Panc1 (cell line): ENCODE measurements around the gene ADCY9.

Source experiments
- POLR2AphosphoS5 ChIP-seq: IDR thresholded peaks from 2 replicates; pipeline ENCODE4 v1.6.1; 2012; ENCODE audit warnings: mild to moderate bottlenecking, low read depth, low read length, moderate library complexity
- REST ChIP-seq, 2 experiments: IDR thresholded peaks; 2 replicates each; pipeline ENCODE4 v1.6.1; 2011 to 2012; ENCODE audit warnings: low read depth in 2 of 2, control low read depth in 1 of 2, low read length in 1 of 2, mild to moderate bottlenecking in 1 of 2, moderate library complexity in 1 of 2; ENCODE audit not compliant: insufficient read depth in 1 of 2
- TCF7L2 ChIP-seq: IDR thresholded peaks from 2 replicates; pipeline ENCODE4 v1.6.1; 2011; ENCODE audit warnings: mild to moderate bottlenecking, low read depth, low read length, inconsistent platforms
- TF ChIP-seq, protein P1 (sequence below): fragments of 450-650 bp; IDR thresholded peaks from 2 replicates; pipeline ENCODE4 v1.5.1; 2017; ENCODE audit warnings: mild to moderate bottlenecking

- no peak for TF ChIP-seq REST (IDR thresholded peaks at IDR 0.05; ENCODE audit: insufficient read depth in 1 of 2, low read depth in 2 of 2, low read length in 1 of 2)
- TF ChIP-seq, protein P1, sequence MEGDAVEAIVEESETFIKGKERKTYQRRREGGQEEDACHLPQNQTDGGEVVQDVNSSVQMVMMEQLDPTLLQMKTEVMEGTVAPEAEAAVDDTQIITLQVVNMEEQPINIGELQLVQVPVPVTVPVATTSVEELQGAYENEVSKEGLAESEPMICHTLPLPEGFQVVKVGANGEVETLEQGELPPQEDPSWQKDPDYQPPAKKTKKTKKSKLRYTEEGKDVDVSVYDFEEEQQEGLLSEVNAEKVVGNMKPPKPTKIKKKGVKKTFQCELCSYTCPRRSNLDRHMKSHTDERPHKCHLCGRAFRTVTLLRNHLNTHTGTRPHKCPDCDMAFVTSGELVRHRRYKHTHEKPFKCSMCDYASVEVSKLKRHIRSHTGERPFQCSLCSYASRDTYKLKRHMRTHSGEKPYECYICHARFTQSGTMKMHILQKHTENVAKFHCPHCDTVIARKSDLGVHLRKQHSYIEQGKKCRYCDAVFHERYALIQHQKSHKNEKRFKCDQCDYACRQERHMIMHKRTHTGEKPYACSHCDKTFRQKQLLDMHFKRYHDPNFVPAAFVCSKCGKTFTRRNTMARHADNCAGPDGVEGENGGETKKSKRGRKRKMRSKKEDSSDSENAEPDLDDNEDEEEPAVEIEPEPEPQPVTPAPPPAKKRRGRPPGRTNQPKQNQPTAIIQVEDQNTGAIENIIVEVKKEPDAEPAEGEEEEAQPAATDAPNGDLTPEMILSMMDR = no peak
- TF ChIP-seq TCF7L2 = no peak
- TF ChIP-seq POLR2AphosphoS5 = no peak
Observed at GRCh38 chr16:3971706-3972105, 144.5 kb downstream of the ADCY9 start.
